GM19099 (cell line): Measurements from ENCODE around the gene ZNF157.

Source experiments
- POLR2A ChIP-seq: IDR thresholded peaks from 3 replicates; pipeline ENCODE4 v1.6.1; 2011; ENCODE audit warnings: low read depth; ENCODE audit not compliant: insufficient read length; ENCODE audit errors: extremely low read depth

The ZNF157 gene

DNA sequence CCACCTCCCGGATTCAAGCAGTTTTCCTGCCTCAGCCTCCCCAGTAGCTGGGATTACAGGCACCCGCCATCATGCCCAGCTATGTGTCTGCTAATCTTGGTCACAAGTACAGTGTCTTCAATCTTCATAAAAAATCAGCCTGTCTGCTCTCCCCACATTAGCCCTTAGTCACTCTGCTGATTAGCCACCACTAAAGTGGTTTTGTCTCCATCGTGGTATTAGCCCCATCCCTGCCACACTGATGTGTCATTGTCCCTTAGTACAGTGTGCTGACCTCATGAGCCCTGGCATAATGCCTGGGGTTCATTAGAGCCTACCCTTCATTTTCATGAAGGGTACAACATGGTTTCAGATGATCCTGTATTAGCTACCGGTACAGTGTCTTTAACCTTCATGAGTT, 49.9 kb downstream of the ZNF157 start:
- no peak for TF ChIP-seq POLR2A

DNA sequence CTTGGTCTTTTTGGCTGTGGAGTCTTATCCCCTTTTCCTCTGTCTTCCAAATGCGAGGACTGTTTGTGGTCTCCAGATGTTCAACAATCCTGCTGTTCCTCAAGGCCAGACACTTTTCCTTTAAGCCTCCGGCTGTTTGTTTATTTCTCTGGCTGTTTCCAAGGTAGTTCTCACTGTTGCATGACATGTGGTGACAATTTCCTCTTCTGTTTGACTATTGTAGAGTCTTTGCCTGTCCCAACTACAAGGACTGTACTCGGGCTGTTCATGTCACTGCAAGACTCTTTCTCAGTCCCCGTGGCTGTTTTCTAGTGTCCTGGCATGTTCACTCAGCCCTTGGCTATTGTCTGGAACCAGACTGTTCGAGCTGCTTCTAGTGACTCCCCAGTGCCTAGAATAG, 50.6 kb downstream of the ZNF157 start:
- TF ChIP-seq POLR2A: no peak

DNA sequence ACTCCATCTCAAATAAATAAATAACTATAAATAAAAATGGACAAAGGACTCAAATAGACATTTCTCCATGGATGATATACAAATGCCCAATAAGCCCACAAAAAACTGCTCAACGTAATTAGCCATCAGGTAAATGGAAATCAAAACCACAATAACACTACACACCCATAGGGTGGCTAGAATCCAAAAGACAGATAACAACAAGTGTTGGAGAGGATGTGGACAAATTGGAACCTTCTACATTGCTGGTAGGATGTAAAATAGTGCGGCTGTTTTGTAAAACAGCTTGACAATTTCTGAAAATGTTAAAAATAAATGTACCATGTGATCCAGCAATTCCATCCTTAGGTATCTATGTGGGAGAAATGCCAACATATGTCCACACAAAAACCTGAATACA, 52.1 kb downstream of the ZNF157 start:
- no peak for TF ChIP-seq POLR2A

DNA sequence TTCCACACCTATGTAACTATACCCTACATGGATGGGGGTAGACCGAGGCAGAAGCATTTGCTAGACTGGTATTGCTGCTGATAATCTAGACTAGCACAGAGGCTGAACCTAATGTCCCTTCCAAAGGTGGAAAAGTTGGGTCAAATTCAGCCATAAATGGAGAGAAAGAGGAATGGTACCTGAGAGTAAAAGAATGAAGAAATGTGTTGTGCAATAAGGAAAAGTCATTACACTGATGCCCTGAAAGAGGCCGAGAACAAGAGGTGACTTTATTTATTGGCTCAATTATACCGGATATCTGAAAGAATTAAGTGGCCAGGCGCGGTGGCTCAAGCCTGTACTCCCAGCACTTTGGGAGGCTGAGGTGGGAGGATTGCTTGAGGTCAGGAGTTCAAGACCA, 60.5 kb downstream of the ZNF157 start:
- no peak for TF ChIP-seq POLR2A

DNA sequence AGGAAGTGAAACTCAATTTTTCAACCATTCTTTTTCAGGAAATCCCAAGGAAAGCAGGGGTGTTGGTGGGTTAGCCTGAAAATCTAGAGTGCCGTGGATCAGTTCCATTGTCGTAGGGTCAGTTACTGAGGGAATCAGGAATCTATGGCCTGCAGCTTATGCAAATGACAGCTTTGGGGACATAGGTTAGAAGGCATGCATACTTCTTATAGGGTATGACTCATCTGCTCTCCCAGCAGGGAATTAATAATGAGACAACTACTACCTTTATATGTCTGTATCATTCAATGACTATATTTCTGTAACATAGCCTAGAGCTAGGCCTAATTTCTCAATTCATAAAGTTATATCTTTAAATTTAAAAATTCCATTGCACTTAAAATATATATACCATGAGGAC, 76.1 kb downstream of the ZNF157 start:
- no peak for TF ChIP-seq POLR2A

DNA sequence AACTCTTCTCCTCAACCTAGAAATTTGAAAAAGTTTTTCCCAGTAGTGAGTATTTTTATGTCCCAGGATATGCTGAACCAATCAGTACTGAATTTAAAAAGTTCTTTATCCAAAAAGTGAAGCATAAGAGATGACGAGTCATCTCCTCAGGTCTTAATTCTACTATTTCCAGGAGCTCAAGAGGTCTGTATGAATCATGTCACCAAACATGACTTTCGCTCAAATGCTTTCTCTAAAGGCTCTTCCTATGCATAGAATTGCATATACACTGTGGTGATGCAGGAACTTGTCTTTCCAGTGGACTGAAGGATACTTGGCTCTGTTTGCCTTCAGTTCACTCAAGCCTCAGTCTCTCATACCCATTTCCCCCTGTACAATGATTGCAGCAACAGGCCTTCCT, 76.6 kb downstream of the ZNF157 start:
- TF ChIP-seq POLR2A: no peak

DNA sequence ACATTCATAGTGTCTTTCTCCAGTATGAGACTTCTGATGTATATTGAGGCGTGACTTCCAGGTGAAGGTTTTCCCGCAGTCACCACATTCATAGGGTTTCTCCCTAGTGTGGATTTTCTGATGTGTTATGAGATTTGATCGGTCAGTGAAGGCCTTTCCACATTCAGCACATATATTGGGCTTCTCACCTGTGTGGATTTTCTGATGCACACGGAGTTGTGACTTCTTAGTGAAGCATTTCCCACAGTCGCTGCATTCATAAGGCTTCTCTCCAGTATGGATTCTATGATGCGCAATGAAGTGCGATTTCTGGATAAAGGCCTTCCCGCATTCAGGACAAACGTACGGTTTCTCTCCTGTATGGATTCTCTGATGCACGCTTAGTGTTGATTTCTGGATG, 77.2 kb downstream of the ZNF157 start:
- TF ChIP-seq POLR2A: no peak

DNA sequence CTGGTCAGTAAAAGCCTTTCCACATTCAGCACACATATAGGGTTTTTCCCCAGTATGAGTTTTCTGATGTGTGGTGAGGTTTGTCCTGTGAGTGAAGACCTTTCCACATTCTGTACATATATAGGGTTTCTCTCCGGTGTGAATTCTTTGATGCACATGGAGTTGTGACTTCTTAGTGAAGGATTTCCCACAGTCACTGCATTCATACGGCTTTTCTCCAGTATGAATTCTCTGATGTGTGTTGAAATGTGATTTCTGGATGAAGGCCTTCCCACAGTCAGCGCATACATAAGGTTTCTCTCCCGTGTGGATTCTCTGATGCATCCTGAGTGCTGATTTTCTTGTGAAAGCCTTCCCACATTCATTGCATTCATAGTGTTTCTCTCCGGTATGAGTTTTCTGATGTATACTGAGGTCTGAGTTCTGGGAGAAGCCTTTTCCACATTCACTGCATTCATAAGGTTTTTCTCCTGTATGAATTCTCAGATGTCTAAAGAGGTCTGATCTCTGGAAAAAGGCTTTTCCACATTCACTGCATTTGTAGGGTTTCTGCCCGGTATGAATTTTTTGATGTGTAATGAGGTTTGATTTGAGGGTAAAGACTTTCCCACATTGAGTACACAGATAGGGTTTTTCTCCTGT, 77.9 kb downstream of the ZNF157 start:
- TF ChIP-seq POLR2A: no peak

DNA sequence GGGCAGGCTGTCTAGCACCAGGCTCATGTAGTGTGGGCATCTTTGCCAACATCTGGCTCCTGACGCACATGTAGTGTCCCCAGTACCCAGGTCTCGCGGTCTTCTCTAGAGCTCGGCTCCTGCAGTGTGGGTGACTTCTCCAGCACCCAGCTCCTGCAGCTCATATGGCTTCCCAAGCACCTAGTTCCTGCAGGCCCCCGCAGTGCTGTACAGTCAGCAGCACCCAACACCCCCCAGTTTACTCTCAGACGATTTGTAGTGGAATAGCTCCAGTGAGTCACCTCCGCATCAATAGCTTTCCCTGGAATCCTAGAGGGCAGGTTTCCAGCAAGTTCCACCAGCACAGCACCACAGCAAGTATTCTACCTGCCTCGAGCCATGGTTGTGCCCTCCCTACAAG, 81.7 kb downstream of the ZNF157 start:
- TF ChIP-seq POLR2A: no peak

DNA sequence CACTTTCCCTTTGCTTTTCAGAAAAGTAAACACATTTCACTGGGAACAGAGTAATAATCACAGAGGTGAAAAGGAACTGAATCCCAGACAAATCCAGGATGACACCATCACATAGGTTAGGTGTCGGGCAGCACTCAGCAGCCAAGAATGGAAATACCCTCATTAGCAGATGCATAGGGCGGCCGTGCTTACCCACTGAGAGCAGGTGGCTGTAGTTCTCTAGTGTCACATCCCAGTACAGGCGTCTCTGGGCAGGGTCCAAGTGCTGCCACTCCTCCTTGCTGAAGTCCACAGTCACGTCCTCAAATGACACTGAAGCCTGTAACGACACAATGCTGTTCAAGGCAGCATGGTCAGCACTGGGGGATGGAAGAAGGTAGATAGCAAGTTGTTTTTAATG, 85.7 kb downstream of the ZNF157 start:
- no peak for TF ChIP-seq POLR2A

DNA sequence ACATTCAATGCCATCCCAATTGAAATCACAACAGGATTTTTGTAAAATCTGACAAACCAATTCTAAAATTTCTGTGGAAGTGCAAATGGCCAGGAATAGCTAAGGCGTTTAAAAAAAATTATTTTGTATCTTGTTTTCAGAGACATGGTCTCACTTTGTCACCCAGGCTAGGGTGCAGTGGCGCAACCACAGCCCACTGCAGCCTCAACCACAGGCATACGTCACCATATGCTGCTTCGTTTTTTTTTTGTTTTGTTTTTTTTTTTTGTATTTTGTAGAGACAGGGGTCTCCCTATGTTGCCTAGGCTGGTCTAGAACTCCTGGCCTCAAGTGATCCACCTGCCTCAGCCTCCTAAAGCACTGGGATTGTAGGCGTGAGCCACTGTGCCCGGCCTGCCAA, 88.2 kb downstream of the ZNF157 start:
- no peak for TF ChIP-seq POLR2A

DNA sequence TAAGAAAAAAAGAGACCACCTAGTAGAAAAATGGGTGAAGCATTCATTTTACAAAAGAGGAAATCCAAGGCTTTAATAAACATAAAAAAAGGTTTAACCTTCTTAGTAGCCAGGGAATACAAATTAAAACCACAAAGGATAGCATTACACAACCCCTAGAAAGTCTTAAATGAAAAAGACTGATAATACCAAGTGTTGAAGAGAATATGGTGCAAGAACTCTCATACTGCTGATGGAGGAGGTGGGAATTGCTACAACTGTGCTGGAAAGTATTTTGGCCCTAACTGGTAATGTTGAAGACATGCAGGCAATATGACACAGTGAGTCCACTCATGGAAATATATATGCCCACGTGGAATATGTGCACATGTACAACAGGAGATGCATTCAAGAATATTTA, 90.2 kb downstream of the ZNF157 start:
- no peak for TF ChIP-seq POLR2A
